Activated T-cell treated with anti-CD3 and anti-CD28 coated beads for 1 hour (primary cell): Measurements from ENCODE around the gene MFSD11.
A peak's percentile ranks its signal among the peaks of the same experiment; 100 is the strongest.
"Not testable (repeated sequence)": the region's sequence is repeated elsewhere in the genome, so short reads cannot be mapped to it uniquely, and the experiment has no call there.

Source experiments
- DNase-seq: peaks from one replicate; pipeline ENCODE4 v3.0.0-alpha.2; 2020; ENCODE audit warnings: low read depth

Gene MFSD11

GRCh38 chr17:76797241-76797840, 59.4 kb downstream of the MFSD11 start:
- no peak for DNase-seq

- no peak for DNase-seq
Measured at GRCh38 chr17:76801706-76802105, 63.8 kb downstream of the MFSD11 start.

- no peak for DNase-seq
Measured at GRCh38 chr17:76805319-76805718, 67.4 kb downstream of the MFSD11 start.

- DNase-seq = not testable (repeated sequence)
Measured at GRCh38 chr17:76806151-76806550, 68.2 kb downstream of the MFSD11 start.

- DNase-seq = not testable (repeated sequence)
Measured at GRCh38 chr17:76806767-76807166, 68.8 kb downstream of the MFSD11 start.

- no peak for DNase-seq
Measured at GRCh38 chr17:76808326-76808725, 70.4 kb downstream of the MFSD11 start.

GRCh38 chr17:76810956-76811355, 73.0 kb downstream of the MFSD11 start:
- DNase-seq = no peak

GRCh38 chr17:76811834-76812233, 73.9 kb downstream of the MFSD11 start:
- DNase-seq = no peak

- no peak for DNase-seq
Measured at GRCh38 chr17:76812263-76812662, 74.3 kb downstream of the MFSD11 start.

- DNase-seq = no peak
Measured at GRCh38 chr17:76812968-76813367, 75.0 kb downstream of the MFSD11 start.

GRCh38 chr17:76815907-76816589, 78.1 kb downstream of the MFSD11 start:
- not testable (repeated sequence) for DNase-seq

- DNase-seq = peak; percentile 51
Measured at GRCh38 chr17:76816590-76817135, 78.7 kb downstream of the MFSD11 start.

- DNase-seq = no peak
Measured at GRCh38 chr17:76820039-76820438, 82.1 kb downstream of the MFSD11 start.

- DNase-seq = no peak
Measured at GRCh38 chr17:76820561-76820960, 82.6 kb downstream of the MFSD11 start.

- DNase-seq = no peak
Measured at GRCh38 chr17:76822184-76822778, 84.4 kb downstream of the MFSD11 start.

GRCh38 chr17:76824093-76824492, 86.2 kb downstream of the MFSD11 start:
- DNase-seq = no peak

GRCh38 chr17:76826330-76827068, 88.6 kb downstream of the MFSD11 start:
- no peak for DNase-seq

- DNase-seq = no peak
Measured at GRCh38 chr17:76827736-76828135, 89.8 kb downstream of the MFSD11 start.
